Fibroblast of lung (primary cell): ENCODE results near the gene DRC7.

Experiments used
- EZH2 ChIP-seq: IDR thresholded peaks from 2 replicates; pipeline ENCODE4 v1.5.1; 2012; ENCODE audit warnings: low read length, control low read depth, mild to moderate bottlenecking; ENCODE audit errors: missing control alignments
- TF ChIP-seq, protein P1 (sequence below), 2 donors: IDR thresholded peaks in 1 of 2; conservative IDR thresholded peaks in 1 of 2; 1 replicate in 1 of 2; 2 replicates in 1 of 2; pipeline ENCODE4 v1.5.1; 2011 to 2012; ENCODE audit warnings: low read length in 2 of 2, control low read depth in 1 of 2, inconsistent platforms in 1 of 2, low read depth in 1 of 2, mild to moderate bottlenecking in 1 of 2

DNA sequence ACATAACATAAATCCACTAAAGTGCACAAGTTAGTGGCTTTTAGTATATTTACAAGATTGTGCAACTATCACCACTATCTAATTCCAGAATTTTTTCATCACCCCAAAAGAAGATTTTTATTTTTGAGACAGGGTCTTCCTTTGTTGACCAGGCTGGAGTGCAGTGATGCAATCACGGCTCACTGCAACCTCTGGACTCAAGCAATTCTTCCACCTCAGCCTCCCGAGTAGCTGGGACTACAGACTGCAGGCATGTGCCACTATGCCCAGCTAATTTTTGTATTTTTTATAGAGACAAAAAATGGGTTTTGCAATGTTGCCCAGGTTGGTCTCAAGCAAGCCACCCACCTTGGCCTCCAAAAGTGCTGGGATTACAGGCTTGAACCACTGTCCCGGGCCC lies 15.1 kb downstream of the DRC7 start:
- TF ChIP-seq, protein P1, sequence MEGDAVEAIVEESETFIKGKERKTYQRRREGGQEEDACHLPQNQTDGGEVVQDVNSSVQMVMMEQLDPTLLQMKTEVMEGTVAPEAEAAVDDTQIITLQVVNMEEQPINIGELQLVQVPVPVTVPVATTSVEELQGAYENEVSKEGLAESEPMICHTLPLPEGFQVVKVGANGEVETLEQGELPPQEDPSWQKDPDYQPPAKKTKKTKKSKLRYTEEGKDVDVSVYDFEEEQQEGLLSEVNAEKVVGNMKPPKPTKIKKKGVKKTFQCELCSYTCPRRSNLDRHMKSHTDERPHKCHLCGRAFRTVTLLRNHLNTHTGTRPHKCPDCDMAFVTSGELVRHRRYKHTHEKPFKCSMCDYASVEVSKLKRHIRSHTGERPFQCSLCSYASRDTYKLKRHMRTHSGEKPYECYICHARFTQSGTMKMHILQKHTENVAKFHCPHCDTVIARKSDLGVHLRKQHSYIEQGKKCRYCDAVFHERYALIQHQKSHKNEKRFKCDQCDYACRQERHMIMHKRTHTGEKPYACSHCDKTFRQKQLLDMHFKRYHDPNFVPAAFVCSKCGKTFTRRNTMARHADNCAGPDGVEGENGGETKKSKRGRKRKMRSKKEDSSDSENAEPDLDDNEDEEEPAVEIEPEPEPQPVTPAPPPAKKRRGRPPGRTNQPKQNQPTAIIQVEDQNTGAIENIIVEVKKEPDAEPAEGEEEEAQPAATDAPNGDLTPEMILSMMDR (conservative IDR thresholded peaks at IDR 0.05 in 1 of 2, IDR thresholded peaks at IDR 0.05 in 1 of 2; ENCODE audit: low read depth in 1 of 2, low read length in 2 of 2), result no peak
- TF ChIP-seq EZH2, result no peak
